ENCODE data around the gene SKIDA1.

DNA sequence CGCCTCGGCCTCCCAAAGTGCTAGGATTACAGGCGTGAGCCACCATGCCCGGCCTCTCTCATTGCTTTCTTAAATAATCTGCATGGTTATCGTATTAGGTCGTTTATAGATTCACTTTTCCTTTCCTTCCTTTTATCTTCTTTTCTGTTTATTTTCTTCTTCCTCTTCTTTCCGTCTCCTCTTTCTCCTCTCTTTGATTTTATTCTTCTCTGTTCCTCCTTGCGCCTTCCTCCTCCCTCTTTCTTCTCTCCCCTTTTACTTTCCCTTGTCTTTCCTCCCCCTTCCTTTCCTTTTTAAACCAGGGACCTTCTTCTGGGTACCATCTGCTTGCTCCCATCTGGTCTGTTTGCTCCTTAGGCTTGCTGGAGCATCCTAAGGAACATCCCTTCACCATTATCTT, 27.2 kb upstream of the SKIDA1 start:
- TF ChIP-seq POLR2AphosphoS5 (IDR thresholded peaks at IDR 0.05; ENCODE audit: low read depth, low read length) (no peak), POLR2A (IDR thresholded peaks at IDR 0.05; ENCODE audit: low read depth, low read length) (no peak)
